GM10266 (cell line): Measurements from ENCODE around the gene ZMYND8.

Source experiments
- DNase-seq: peaks from one replicate; pipeline ENCODE4 v3.0.0; 2012; ENCODE audit errors: extremely low spot score
- CTCF ChIP-seq: IDR thresholded peaks from 2 replicates; pipeline ENCODE4 v1.5.1; 2012; ENCODE audit warnings: mild to moderate bottlenecking, low read depth; ENCODE audit not compliant: control insufficient read depth, insufficient read depth; ENCODE audit errors: missing control alignments

The ZMYND8 gene

GRCh38 chr20:47332381-47333206 lies 23.9 kb downstream of the ZMYND8 start:
- DNase-seq = no peak

GRCh38 chr20:47330933-47331708 lies 25.4 kb downstream of the ZMYND8 start:
- no peak for DNase-seq
- TF ChIP-seq CTCF = no peak

More at GRCh38 chr20:47332381-47333206, 23.9 kb downstream of the ZMYND8 start:
- no peak for TF ChIP-seq CTCF

- no peak for DNase-seq
- no peak for TF ChIP-seq CTCF
Measured at GRCh38 chr20:47330071-47330470, 26.4 kb downstream of the ZMYND8 start.

- TF ChIP-seq CTCF = no peak
- DNase-seq = no peak
Measured at GRCh38 chr20:47328129-47328528, 28.4 kb downstream of the ZMYND8 start.

GRCh38 chr20:47327711-47328110 lies 28.8 kb downstream of the ZMYND8 start:
- no peak for TF ChIP-seq CTCF
- DNase-seq = no peak

- no peak for DNase-seq
- no peak for TF ChIP-seq CTCF
Measured at GRCh38 chr20:47326658-47327268, 29.7 kb downstream of the ZMYND8 start.
